Neural cell (in vitro differentiated cells): ENCODE measurements around the gene CHST8. TPM values are rescaled to one million over a fixed set of nuclear protein-coding genes. Genes with fewer than 3 reads are reported as not detected.

Experiments used
- H2AFZ ChIP-seq: fragments of 200-600, 300-800 bp; sonication (generic), shearing (Covaris generic); 2 replicates; pipeline ENCODE4 v1.6.0; 2014; ENCODE audit warnings: low read depth, mild to moderate bottlenecking, antibody characterized with exemption, low read length, moderate library complexity
- H3F3A ChIP-seq: fragments of 200-600 bp; shearing (Covaris generic); 2 replicates; pipeline ENCODE4 v1.6.1; 2016; ENCODE audit warnings: mild to moderate bottlenecking, moderate library complexity, mixed read lengths, antibody characterized with exemption, low read length; ENCODE audit not compliant: insufficient read depth, poor library complexity, severe bottlenecking
- H3K27ac ChIP-seq: fragments of 200-600, 300-800 bp; sonication (generic), shearing (Covaris generic); 2 replicates; pipeline ENCODE4 v1.5.1; 2014; ENCODE audit warnings: mild to moderate bottlenecking, low read length, moderate library complexity
- H3K27me3 ChIP-seq: fragments of 300-800, 200-600 bp; sonication (generic), shearing (Covaris generic); 2 replicates; pipeline ENCODE4 v1.6.0; 2014; ENCODE audit warnings: mild to moderate bottlenecking, low read depth, low read length, moderate library complexity; ENCODE audit not compliant: insufficient read depth
- H3K36me3 ChIP-seq: fragments of 300-800, 200-600 bp; sonication (generic), shearing (Covaris generic); 2 replicates; pipeline ENCODE4 v1.5.1; 2014; ENCODE audit warnings: mild to moderate bottlenecking, antibody characterized with exemption, low read length, moderate library complexity; ENCODE audit not compliant: insufficient read depth
- H3K4me2 ChIP-seq: fragments of 300-800, 200-600 bp; sonication (generic), shearing (Covaris generic); 2 replicates; pipeline ENCODE4 v1.6.0; 2014; ENCODE audit warnings: mild to moderate bottlenecking, low read length
- H3K4me3 ChIP-seq: fragments of 300-800, 200-600 bp; sonication (generic), shearing (Covaris generic); 2 replicates; pipeline ENCODE4 v1.5.1; 2014; ENCODE audit warnings: mild to moderate bottlenecking, low read length, moderate library complexity
- H3K79me2 ChIP-seq: fragments of 200-600 bp; shearing (Covaris generic); replicated peaks from 2 replicates; pipeline ENCODE4 v1.6.0; 2014; ENCODE audit warnings: mild to moderate bottlenecking, low read length, moderate library complexity; ENCODE audit not compliant: insufficient read depth
- H3K9ac ChIP-seq: fragments of 300-800, 200-600 bp; sonication (generic), shearing (Covaris generic); 2 replicates; pipeline ENCODE4 v1.6.1; 2016; ENCODE audit warnings: mild to moderate bottlenecking, low read length, mixed read lengths
- H3K9me2 ChIP-seq: fragments of 200-600 bp; shearing (Covaris generic); 2 replicates; pipeline ENCODE4 v1.6.1; 2016; ENCODE audit warnings: mild to moderate bottlenecking, low read length, mixed read lengths; ENCODE audit not compliant: insufficient read depth
- H3K9me3 ChIP-seq: fragments of 200-600, 300-800 bp; sonication (generic), shearing (Covaris generic); 2 replicates; pipeline ENCODE4 v1.6.1; 2016; ENCODE audit warnings: mild to moderate bottlenecking, mixed run types, low read length, moderate library complexity, mixed read lengths
- H4K20me1 ChIP-seq: fragments of 200-600 bp; shearing (Covaris generic); 2 replicates; pipeline ENCODE4 v1.6.1; 2016; ENCODE audit warnings: mild to moderate bottlenecking, mixed run types; ENCODE audit not compliant: insufficient read depth
- CTCF ChIP-seq: fragments of 450-650 bp; IDR thresholded peaks from 2 replicates; pipeline ENCODE4 v1.5.1; 2014; ENCODE audit warnings: antibody characterized with exemption, mild to moderate bottlenecking, moderate library complexity; ENCODE audit not compliant: poor library complexity, severe bottlenecking
- EP300 ChIP-seq: fragments of 450-650 bp; conservative IDR thresholded peaks from 2 replicates; pipeline ENCODE4 v1.6.1; 2014; ENCODE audit warnings: antibody characterized with exemption, mild to moderate bottlenecking, moderate library complexity; ENCODE audit not compliant: poor library complexity, severe bottlenecking
- EZH2 ChIP-seq: fragments of 200-600, 300-800 bp; shearing (Covaris generic), sonication (generic); IDR thresholded peaks from 2 replicates; pipeline ENCODE4 v1.6.1; 2014; ENCODE audit warnings: antibody characterized with exemption, low read length, borderline replicate concordance, mild to moderate bottlenecking; ENCODE audit not compliant: insufficient read depth, poor library complexity, severe bottlenecking
- MXI1 ChIP-seq: fragments of 450-650 bp; conservative IDR thresholded peaks from 2 replicates; pipeline ENCODE4 v1.6.1; 2014; ENCODE audit warnings: antibody characterized with exemption, mild to moderate bottlenecking; ENCODE audit not compliant: poor library complexity, severe bottlenecking
- POLR2AphosphoS5 ChIP-seq: IDR thresholded peaks from 2 replicates; pipeline ENCODE4 v1.6.1; 2012
- RAD21 ChIP-seq: fragments of 450-650 bp; conservative IDR thresholded peaks from 2 replicates; pipeline ENCODE4 v1.6.1; 2014; ENCODE audit warnings: antibody characterized with exemption, mild to moderate bottlenecking, moderate library complexity
- SMC3 ChIP-seq: fragments of 450-650 bp; conservative IDR thresholded peaks from 2 replicates; pipeline ENCODE4 v1.6.1; 2014; ENCODE audit warnings: antibody characterized with exemption, mild to moderate bottlenecking, moderate library complexity; ENCODE audit not compliant: poor library complexity
- TAF1 ChIP-seq: IDR thresholded peaks from 2 replicates; pipeline ENCODE4 v1.6.1; 2012; ENCODE audit warnings: low read depth
- polyA plus RNA-seq: library from polyadenylated mRNA; depleted of rRNA; stranded (reverse); fragments of >200 nt; gene quantifications from 2 replicates; pipeline ENCODE4 v1.2.3, GENCODE V29; 2014
- TF ChIP-seq, protein P1 (sequence below): IDR thresholded peaks from 2 replicates; pipeline ENCODE4 v1.6.1; 2012; ENCODE audit warnings: borderline replicate concordance

The CHST8 gene
- polyA plus RNA-seq, 1 donor from 2014 or later: 7.1 TPM

DNA sequence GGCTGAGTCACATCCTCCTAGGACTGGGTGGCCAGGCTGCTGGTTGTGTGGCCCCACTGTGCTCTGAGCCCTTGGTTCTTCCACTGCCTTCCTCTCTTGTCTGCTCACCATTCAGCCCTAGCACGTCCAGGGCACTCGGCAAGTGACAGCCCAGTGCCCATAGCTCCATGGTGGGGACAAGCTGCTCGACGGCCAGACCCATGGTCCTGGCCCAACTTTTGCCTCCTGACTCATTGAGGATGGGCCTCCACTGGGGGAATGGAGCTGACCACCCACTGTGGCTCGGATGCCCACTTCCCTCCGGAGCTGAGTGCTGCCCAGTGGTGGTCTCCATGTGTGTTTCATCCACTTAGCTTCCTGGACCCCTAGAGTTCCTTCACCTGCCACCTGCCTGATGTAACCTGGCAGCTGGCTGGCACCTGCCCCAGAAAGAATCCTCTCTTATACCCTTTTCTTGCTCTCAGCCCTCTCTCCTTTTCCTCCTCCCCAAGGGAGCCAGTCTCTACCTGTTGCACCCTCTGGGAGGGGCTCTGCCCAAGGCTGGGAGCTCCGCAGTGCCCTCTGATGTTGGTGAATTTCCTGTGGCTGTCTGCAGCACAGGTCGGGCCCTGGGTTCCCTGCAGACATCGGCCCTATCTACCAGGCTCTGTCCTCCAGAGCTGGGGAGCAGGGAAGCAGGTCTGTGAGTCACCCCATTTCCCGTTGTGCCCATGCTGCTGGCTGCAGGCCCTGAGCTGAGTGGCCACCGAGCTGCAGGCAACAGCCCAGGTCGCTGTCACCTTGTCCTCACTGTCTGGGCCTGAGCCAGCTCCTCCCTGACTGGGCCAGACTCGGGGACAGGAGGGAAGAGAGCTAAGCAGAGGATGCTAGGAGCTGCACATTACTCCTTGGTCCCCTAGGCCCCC, 7.4 kb downstream of the CHST8 start:
- no peak overlapping the region for H2AFZ ChIP-seq
- H3K4me2 ChIP-seq: no peak overlapping the region
- H3K27ac ChIP-seq: no peak overlapping the region
- no peak overlapping the region for H3K9ac ChIP-seq
- no peaks in the 10 kb centered on the region for H3K36me3 ChIP-seq
- no peak overlapping the region for H3K4me3 ChIP-seq
- H3K27me3 ChIP-seq: peaks cover 24% of the 10 kb centered on the region
- H3K79me2 ChIP-seq: no peaks in the 10 kb centered on the region
- H3K9me2 ChIP-seq: no peaks in the 10 kb centered on the region
- H3K9me3 ChIP-seq: no peaks in the 10 kb centered on the region
- H3F3A ChIP-seq: no peaks in the 10 kb centered on the region
- no peak for TF ChIP-seq EP300
- TF ChIP-seq CTCF: no peak
- TF ChIP-seq EZH2: no peak
- no peak for TF ChIP-seq TAF1
- TF ChIP-seq RAD21: no peak
- no peak for TF ChIP-seq POLR2AphosphoS5
- TF ChIP-seq, protein P1, sequence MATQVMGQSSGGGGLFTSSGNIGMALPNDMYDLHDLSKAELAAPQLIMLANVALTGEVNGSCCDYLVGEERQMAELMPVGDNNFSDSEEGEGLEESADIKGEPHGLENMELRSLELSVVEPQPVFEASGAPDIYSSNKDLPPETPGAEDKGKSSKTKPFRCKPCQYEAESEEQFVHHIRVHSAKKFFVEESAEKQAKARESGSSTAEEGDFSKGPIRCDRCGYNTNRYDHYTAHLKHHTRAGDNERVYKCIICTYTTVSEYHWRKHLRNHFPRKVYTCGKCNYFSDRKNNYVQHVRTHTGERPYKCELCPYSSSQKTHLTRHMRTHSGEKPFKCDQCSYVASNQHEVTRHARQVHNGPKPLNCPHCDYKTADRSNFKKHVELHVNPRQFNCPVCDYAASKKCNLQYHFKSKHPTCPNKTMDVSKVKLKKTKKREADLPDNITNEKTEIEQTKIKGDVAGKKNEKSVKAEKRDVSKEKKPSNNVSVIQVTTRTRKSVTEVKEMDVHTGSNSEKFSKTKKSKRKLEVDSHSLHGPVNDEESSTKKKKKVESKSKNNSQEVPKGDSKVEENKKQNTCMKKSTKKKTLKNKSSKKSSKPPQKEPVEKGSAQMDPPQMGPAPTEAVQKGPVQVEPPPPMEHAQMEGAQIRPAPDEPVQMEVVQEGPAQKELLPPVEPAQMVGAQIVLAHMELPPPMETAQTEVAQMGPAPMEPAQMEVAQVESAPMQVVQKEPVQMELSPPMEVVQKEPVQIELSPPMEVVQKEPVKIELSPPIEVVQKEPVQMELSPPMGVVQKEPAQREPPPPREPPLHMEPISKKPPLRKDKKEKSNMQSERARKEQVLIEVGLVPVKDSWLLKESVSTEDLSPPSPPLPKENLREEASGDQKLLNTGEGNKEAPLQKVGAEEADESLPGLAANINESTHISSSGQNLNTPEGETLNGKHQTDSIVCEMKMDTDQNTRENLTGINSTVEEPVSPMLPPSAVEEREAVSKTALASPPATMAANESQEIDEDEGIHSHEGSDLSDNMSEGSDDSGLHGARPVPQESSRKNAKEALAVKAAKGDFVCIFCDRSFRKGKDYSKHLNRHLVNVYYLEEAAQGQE: no peak
- TF ChIP-seq SMC3: no peak
- H4K20me1 ChIP-seq: no peaks in the 10 kb centered on the region

- H3K79me2 ChIP-seq: no peaks in the 10 kb centered on the region
Observed at GRCh38 chr19:33629826-33630375, 8.1 kb downstream of the CHST8 start.

More at GRCh38 chr19:33629826-33630375, 8.1 kb downstream of the CHST8 start:
- Histone ChIP-seq H3F3A (no peaks in the 10 kb centered on the region), H3K9me3 (no peaks in the 10 kb centered on the region), H3K9ac (no peak overlapping the region), H3K9me2 (no peaks in the 10 kb centered on the region), H4K20me1 (no peaks in the 10 kb centered on the region), H3K4me3 (no peak overlapping the region), H3K4me2 (no peak overlapping the region), H3K36me3 (no peaks in the 10 kb centered on the region), H3K27me3 (peaks cover 16% of the 10 kb centered on the region), H2AFZ (no peak overlapping the region), H3K27ac (no peak overlapping the region)
- TF ChIP-seq EZH2 (no peak), TAF1 (no peak), MXI1 (no peak), POLR2AphosphoS5 (no peak), EP300 (no peak), CTCF (no peak), SMC3 (no peak)
